Left lung (tissue), 10 donors: ENCODE results near the gene H1-8. TPM values are rescaled to one million over a fixed set of nuclear protein-coding genes. Genes with fewer than 3 reads are reported as not detected.

Experiments
- ATAC-seq: fragments of 200-7000 bp; cut with Tn5 transposase; one replicate; pipeline ENCODE4 v1.9.1; 2020; ENCODE audit warnings: moderate library complexity
- DNase-seq, 4 donors: peaks; one replicate each; pipeline ENCODE4 v3.0.0-alpha.2; 2013 to 2020
- H3K27ac ChIP-seq, 2 donors: fragments of 200-600 bp; sonication (generic) in 1 of 2; one replicate each; pipeline versions ENCODE4 v1.5.0 to v1.8.0; 2020 to 2021
- H3K27me3 ChIP-seq, 2 donors: fragments of 200-600 bp; sonication (generic) in 1 of 2; one replicate each; pipeline versions ENCODE4 v1.5.0 to v1.8.0; 2020 to 2021
- H3K36me3 ChIP-seq, 2 donors: fragments of 200-600 bp; sonication (generic) in 1 of 2; one replicate each; pipeline versions ENCODE4 v1.5.0 to v1.8.0; 2020 to 2021
- H3K4me1 ChIP-seq, 2 donors: fragments of 200-600 bp; one replicate each; pipeline ENCODE4 v1.8.0; 2021
- H3K4me3 ChIP-seq, 2 donors: fragments of 200-600 bp; sonication (generic) in 1 of 2; one replicate each; pipeline versions ENCODE4 v1.5.0 to v1.8.0; 2020 to 2021; ENCODE audit warnings: mild to moderate bottlenecking in 1 of 2
- H3K9me3 ChIP-seq, 2 donors: fragments of 200-600 bp; sonication (generic) in 1 of 2; one replicate each; pipeline versions ENCODE4 v1.5.0 to v1.8.0; 2020 to 2021
- intact Hi-C, 2 donors: fragments of 100-400 bp; cut with DNase I; formaldehyde crosslinking; loops; one replicate each; pipeline versions ENCODE4 v1.11.2 to v1.14.2; 2022
- polyA plus RNA-seq, 6 donors: library from polyadenylated mRNA; unstranded; fragments of 120-200 nt; gene quantifications; one replicate each; pipeline ENCODE4 v1.2.1, GENCODE V29; 2013; ENCODE audit not compliant: insufficient read length in 6 of 6
- total RNA-seq, 2 donors: library from RNA; stranded (reverse); fragmentation: NEBNext Ultra II Directional; extraction: Animal tissue kit (Norgen Biotek cat#: 25700); gene quantifications; one replicate each; pipeline ENCODE4 v1.2.1, GENCODE V29; 2021
- TF ChIP-seq, protein P1 (sequence below), 2 donors: fragments of 200-600 bp; sonication (generic) in 1 of 2; IDR thresholded peaks; one replicate each; pipeline versions ENCODE4 v1.5.0 to v1.8.0; 2021; ENCODE audit warnings: antibody characterized with exemption in 2 of 2
- donor health status: DM: no; HTN: yes; CAD: no.
- donor health status: DM: no; HTN: no; CAD: no.

H1-8 gene
- total and polyA plus RNA-seq, 8 donors: not detected

DNA sequence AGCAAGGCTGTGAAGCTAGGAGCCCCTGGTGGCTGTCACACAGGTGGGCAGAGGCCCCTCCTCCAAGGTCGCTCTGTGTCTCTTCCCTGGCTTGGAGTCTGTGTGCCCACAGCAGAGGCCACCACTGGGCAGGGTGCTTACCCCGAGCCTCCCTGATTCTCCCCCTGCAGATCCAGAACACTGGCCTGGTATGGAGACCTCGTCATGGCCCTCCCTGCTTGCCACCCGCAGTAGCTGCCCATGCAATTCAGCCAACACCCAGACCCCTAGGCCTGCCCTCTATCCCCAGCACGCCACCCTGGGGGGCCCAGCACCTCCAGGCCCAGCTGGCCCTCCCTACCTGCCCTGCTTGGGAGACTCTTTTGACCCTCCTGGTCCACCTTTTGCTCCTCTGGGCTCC is 20.0 kb upstream of the H1-8 start:
- H3K36me3 ChIP-seq: peaks cover 0 to 17% of the 10 kb centered on the region in 2 donors
- TF ChIP-seq, protein P1, sequence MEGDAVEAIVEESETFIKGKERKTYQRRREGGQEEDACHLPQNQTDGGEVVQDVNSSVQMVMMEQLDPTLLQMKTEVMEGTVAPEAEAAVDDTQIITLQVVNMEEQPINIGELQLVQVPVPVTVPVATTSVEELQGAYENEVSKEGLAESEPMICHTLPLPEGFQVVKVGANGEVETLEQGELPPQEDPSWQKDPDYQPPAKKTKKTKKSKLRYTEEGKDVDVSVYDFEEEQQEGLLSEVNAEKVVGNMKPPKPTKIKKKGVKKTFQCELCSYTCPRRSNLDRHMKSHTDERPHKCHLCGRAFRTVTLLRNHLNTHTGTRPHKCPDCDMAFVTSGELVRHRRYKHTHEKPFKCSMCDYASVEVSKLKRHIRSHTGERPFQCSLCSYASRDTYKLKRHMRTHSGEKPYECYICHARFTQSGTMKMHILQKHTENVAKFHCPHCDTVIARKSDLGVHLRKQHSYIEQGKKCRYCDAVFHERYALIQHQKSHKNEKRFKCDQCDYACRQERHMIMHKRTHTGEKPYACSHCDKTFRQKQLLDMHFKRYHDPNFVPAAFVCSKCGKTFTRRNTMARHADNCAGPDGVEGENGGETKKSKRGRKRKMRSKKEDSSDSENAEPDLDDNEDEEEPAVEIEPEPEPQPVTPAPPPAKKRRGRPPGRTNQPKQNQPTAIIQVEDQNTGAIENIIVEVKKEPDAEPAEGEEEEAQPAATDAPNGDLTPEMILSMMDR (IDR thresholded peaks at IDR 0.05): no peak
- no peaks in the 10 kb centered on the region for H3K27me3 ChIP-seq
- ATAC-seq: no peak
- intact Hi-C loops: no loop called here
- DNase-seq: no peak
- peaks cover 0 to 22% of the 10 kb centered on the region in 2 donors for H3K4me1 ChIP-seq
- no peak overlapping the region for H3K27ac ChIP-seq
- no peak overlapping the region for H3K4me3 ChIP-seq
- H3K9me3 ChIP-seq: no peaks in the 10 kb centered on the region

GRCh38 chr3:129524081-129524480 is 18.9 kb upstream of the H1-8 start:
- TF ChIP-seq, protein P1 (IDR thresholded peaks at IDR 0.05): no peak
- peaks cover 0 to 22% of the 10 kb centered on the region in 2 donors for H3K4me1 ChIP-seq
- DNase-seq: peak in 1 of 4 donors; percentile 6

DNA sequence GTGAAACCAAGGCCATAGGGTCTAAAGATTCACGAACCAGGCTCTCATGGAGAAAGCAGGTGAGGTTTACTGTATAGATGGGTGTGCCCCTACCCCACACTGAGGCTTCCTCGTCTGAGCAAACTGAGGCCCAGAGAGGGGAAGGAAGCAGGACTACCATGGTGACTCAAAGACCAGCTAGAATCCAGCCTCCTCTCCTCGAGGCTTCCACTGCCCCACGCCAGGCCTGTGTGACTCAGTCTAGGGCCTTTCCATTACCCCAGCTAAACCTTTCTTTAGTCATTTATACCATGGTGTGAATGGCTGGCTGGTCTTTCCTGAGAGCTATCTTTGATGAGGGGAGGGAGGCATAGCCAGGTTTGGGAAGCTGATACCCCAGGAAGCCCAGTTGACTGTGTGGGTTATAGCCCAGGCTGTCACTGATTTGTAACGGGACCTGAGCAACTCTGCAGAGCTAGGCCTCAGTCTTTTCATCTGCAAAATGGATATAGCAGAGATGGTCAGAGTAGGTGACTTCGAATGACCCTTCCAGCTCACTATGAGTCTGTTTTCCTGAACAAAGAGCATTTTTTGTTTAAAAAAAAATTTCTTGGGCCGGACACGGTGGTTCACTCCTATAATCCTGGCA is 17.5 kb upstream of the H1-8 start:
- H3K4me3 ChIP-seq: no peak overlapping the region
- H3K4me1 ChIP-seq: peaks cover 0 to 30% of the 10 kb centered on the region in 2 donors
- no peaks in the 10 kb centered on the region for H3K27me3 ChIP-seq
- peak overlapping the region in 1 of 2 donors; percentile 87 for H3K27ac ChIP-seq
- DNase-seq (peak in 1 of 4 donors; percentile 76), ATAC-seq (peak; percentile 55)
- TF ChIP-seq, protein P1 (IDR thresholded peaks at IDR 0.05): no peak
- intact Hi-C loops: no loop called here
- H3K9me3 ChIP-seq: no peaks in the 10 kb centered on the region
- no peaks in the 10 kb centered on the region for H3K36me3 ChIP-seq

More at GRCh38 chr3:129524081-129524480, 18.9 kb upstream of the H1-8 start:
- Histone ChIP-seq H3K27ac (no peak overlapping the region), H3K4me3 (no peak overlapping the region), H3K36me3 (peaks cover 0 to 6% of the 10 kb centered on the region in 2 donors), H3K9me3 (no peaks in the 10 kb centered on the region), H3K27me3 (no peaks in the 10 kb centered on the region)
- no peak for ATAC-seq
- intact Hi-C loops: no loop called here

GRCh38 chr3:129526121-129526900 is 16.7 kb upstream of the H1-8 start:
- Histone ChIP-seq H3K9me3 (no peaks in the 10 kb centered on the region), H3K4me3 (no peak overlapping the region), H3K36me3 (no peaks in the 10 kb centered on the region), H3K27ac (peak overlapping the region in 1 of 2 donors; percentile 87), H3K4me1 (peaks cover 0 to 30% of the 10 kb centered on the region in 2 donors), H3K27me3 (no peaks in the 10 kb centered on the region)
- intact Hi-C loops: no loop called here
- TF ChIP-seq, protein P1 (IDR thresholded peaks at IDR 0.05): no peak
- ATAC-seq: peak; percentile 69
- peak in 1 of 4 donors; percentile 50 for DNase-seq

DNA sequence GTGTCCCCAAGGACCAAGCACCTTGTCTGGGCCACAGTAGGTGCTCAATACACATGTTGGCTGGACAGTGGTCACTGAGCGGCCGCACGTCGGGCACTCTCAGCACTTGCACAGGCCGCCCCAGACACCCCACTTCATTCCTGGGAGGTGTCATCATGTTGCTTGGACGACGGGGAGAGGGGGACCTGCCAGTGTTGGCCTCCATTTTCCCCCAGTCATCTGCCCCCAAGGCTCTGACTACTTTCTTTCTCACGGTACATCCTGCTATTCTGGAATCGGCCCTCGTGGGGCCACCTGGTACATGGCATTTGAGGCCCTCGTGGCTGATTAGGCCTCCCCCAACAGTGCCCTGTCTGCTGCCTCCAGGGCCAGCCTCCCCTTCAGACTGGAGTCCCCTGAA is 15.7 kb upstream of the H1-8 start:
- DNase-seq: peak in 1 of 4 donors; percentile 47
- no peak for ATAC-seq
- Histone ChIP-seq H3K4me3 (no peak overlapping the region), H3K4me1 (peaks cover 0 to 30% of the 10 kb centered on the region in 2 donors), H3K27me3 (no peaks in the 10 kb centered on the region), H3K9me3 (no peaks in the 10 kb centered on the region), H3K27ac (no peak overlapping the region), H3K36me3 (no peaks in the 10 kb centered on the region)
- TF ChIP-seq, protein P1 (IDR thresholded peaks at IDR 0.05): no peak
- intact Hi-C loops: no loop called here
